Heart right ventricle (tissue), 16 donors: ENCODE results near the gene CYB5D1. TPM values are rescaled to one million over a fixed set of nuclear protein-coding genes. Genes with fewer than 3 reads are reported as not detected.
"Not testable (repeated sequence)": the region's sequence is repeated elsewhere in the genome, so short reads cannot be mapped to it uniquely, and the experiment has no call there.

Experiments
- ATAC-seq, 8 donors: fragments of 200-7000 bp; cut with Tn5 transposase; one replicate each; pipeline ENCODE4 v1.9.1; 2020; ENCODE audit warnings: mild to moderate bottlenecking in 8 of 8, moderate library complexity in 8 of 8, moderate number of reproducible peaks in 1 of 8
- DNase-seq, 2 donors: peaks; one replicate each; pipeline ENCODE4 v3.0.0-alpha.2; 2020
- H3K27ac ChIP-seq, 10 donors: fragments of 200-600 bp; sonication (generic) in 2 of 10; one replicate each; pipeline versions ENCODE4 v1.5.0 to v1.8.0; 2020 to 2022; ENCODE audit warnings: mild to moderate bottlenecking in 3 of 10
- H3K27me3 ChIP-seq, 7 donors: fragments of 200-600 bp; one replicate each; pipeline ENCODE4 v1.8.0; 2021 to 2022; ENCODE audit warnings: mild to moderate bottlenecking in 2 of 7
- H3K36me3 ChIP-seq, 9 donors: fragments of 200-600 bp; sonication (generic) in 1 of 9; one replicate each; pipeline versions ENCODE4 v1.5.0 to v1.8.0; 2020 to 2022; ENCODE audit warnings: mild to moderate bottlenecking in 2 of 9
- H3K4me1 ChIP-seq, 9 donors: fragments of 200-600 bp; sonication (generic) in 1 of 9; one replicate each; pipeline versions ENCODE4 v1.5.0 to v1.8.0; 2020 to 2022; ENCODE audit warnings: mild to moderate bottlenecking in 4 of 9
- H3K4me3 ChIP-seq, 10 donors: fragments of 200-600 bp; sonication (generic) in 2 of 10; one replicate each; pipeline versions ENCODE4 v1.5.0 to v1.8.0; 2020 to 2022; ENCODE audit warnings: mild to moderate bottlenecking in 7 of 10, moderate library complexity in 2 of 10
- H3K9me3 ChIP-seq, 11 donors: fragments of 200-600 bp in 10 of 11; sonication (generic) in 2 of 11; one replicate each; pipeline versions ENCODE4 v1.5.0 to v1.8.0; 2013 to 2022; ENCODE audit warnings: mild to moderate bottlenecking in 2 of 11, control low read depth in 1 of 11, moderate library complexity in 1 of 11
- CTCF ChIP-seq, 9 donors: fragments of 200-600 bp; sonication (generic) in 2 of 9; IDR thresholded peaks; one replicate each; pipeline versions ENCODE4 v1.5.0 to v1.8.0; 2021 to 2022; ENCODE audit warnings: antibody characterized with exemption in 9 of 9, mild to moderate bottlenecking in 5 of 9, moderate library complexity in 1 of 9
- WGBS, 2 donors: extraction: QIAGEN DNeasy Blood & Tissue Kit; methylation state at CpG; one replicate each; pipeline ENCODE4 v1.1.7; 2013; ENCODE audit warnings: inconsistent platforms in 1 of 2; 5-methylcytosine and 5-hydroxymethylcytosine counted together
- intact Hi-C, 10 donors: fragments of 100-400 bp; cut with DNase I; formaldehyde crosslinking; loops; one replicate each; pipeline versions ENCODE4 v1.11.1 to v1.14.2; 2022
- polyA plus RNA-seq, 2 donors: library from polyadenylated mRNA; stranded (reverse); fragments of 200-250 nt; gene quantifications; one replicate each; pipeline ENCODE4 v1.2.3, GENCODE V29; 2013
- total RNA-seq, 10 donors: library from RNA; stranded (reverse); fragmentation: NEBNext Ultra II Directional in 3 of 10; extraction: Animal tissue kit (Norgen Biotek cat#: 25700) in 3 of 10; gene quantifications; one replicate each; pipeline versions ENCODE4 v1.2.1 to v1.2.4, GENCODE V29; 2021 to 2023
- donor health status: Arrhythmogenic right ventricular cardiomyopathy.
- donor health status: ischemic (EF 13 %, LVEDD 7.1; RV severe dilation, severe dysfunction).
- donor health status: healthy with polysubstance abuse.
- donor health status: DM: no; HTN: yes; CAD: no.
- donor health status: DM: no; HTN: no; CAD: no.
- donor health status: ischemic (EF 25% LVEDD 6.9; RV normal size, moderate dysfunction).
- donor health status: ischemic (EF 25% LVEDD 5.7; RV mildly dilated, moderate dysfunction).
- donor health status: healthy.
- donor health status: DM: yes; HTN: yes; CAD: no.
- donor health status: Ischemic cardiomyopathy.
- donor health status: ischemic (EF 35%, LVEDD 5.7; RV mildly dilated, moderate dysfunction).
- donor health status: nonischemic (EF 11% LVEDD 7.7; RV severe dilation, severe dysfunction).
- donor health status: DM: yes; HTN: yes; CAD: no.
- donor health status: PGD.
- donor health status: ischemic (EF 29% LVEDD 5.4; RV normal size, mild dysfunction).
- donor health status: nonischemic (EF 23%, LVEDD 6.1; RV moderate dilation, normal function).

The CYB5D1 gene
- total and polyA plus RNA-seq, 12 donors: 10.0 to 20.1 (median 15.7) TPM

- H3K4me1 ChIP-seq: peaks cover 0 to 47% (median 32%) of the 10 kb centered on the region in 9 donors
- ATAC-seq: no peak
- H3K4me3 ChIP-seq: peak overlapping the region in 7 of 10 donors; percentile 65 to 72 (median 69)
- 83 to 84% methylated on average over 8 of the region's 8 CpGs for WGBS, 2 donors
- DNase-seq: no peak
- TF ChIP-seq CTCF (IDR thresholded peaks at IDR 0.05): no peak
- H3K27ac ChIP-seq: peak overlapping the region in 5 of 10 donors; percentile 85 to 98 (median 94)
- intact Hi-C loops: loop anchor here in 6 of 10 donors (5.0 to 10.0 kb wide), 4 partner anchors 37 to 296 kb away; partner anchors contain the start of genes PER1 (in 1 of the 6) and RNF227 (in 1 of the 6)
- H3K9me3 ChIP-seq: no peaks in the 10 kb centered on the region
- H3K36me3 ChIP-seq: peaks cover 0 to 50% (median 1%) of the 10 kb centered on the region in 9 donors
- H3K27me3 ChIP-seq: no peaks in the 10 kb centered on the region
Observed at GRCh38 chr17:7859028-7859427, 1.2 kb downstream of the CYB5D1 start.

GRCh38 chr17:7862692-7863437 is 5.1 kb downstream of the CYB5D1 start:
- H3K27me3 ChIP-seq: no peaks in the 10 kb centered on the region
- ATAC-seq: no peak
- peak; percentile 65 to 83 (median 81) for TF ChIP-seq CTCF (IDR thresholded peaks at IDR 0.05)
- 40 to 44% methylated on average over 3 of the region's 3 CpGs for WGBS, 2 donors
- no peak overlapping the region for H3K27ac ChIP-seq
- peaks cover 0 to 4% (median 0%) of the 10 kb centered on the region in 11 donors for H3K9me3 ChIP-seq
- peaks cover 0 to 26% (median 14%) of the 10 kb centered on the region in 9 donors for H3K4me1 ChIP-seq
- H3K4me3 ChIP-seq: no peak overlapping the region
- intact Hi-C loops: loop anchor here (1.0 to 10.0 kb wide), 13 partner anchors 26 to 194 kb away; partner anchors contain the start of gene CHD3 (in 1 of the 10)
- H3K36me3 ChIP-seq: peaks cover 0 to 65% (median 0%) of the 10 kb centered on the region in 9 donors
- DNase-seq: peak in 1 of 2 donors; percentile 62

GRCh38 chr17:7864384-7864783 is 6.6 kb downstream of the CYB5D1 start:
- not testable (repeated sequence) for H3K9me3 ChIP-seq, H3K27me3 ChIP-seq, ATAC-seq, DNase-seq, H3K4me3 ChIP-seq, H3K27ac ChIP-seq
- intact Hi-C loops: loop anchor here (5.0 to 10.0 kb wide), 8 partner anchors 33 to 193 kb away; no protein-coding TSS in a partner anchor
- Histone ChIP-seq H3K36me3 (peaks cover 0 to 73% (median 0%) of the 10 kb centered on the region in 9 donors), H3K4me1 (peaks cover 0 to 15% (median under 1%) of the 10 kb centered on the region in 9 donors)
- WGBS, 2 donors: 77 to 82% methylated on average over 5 of the region's 5 CpGs

GRCh38 chr17:7864995-7865650 is 7.3 kb downstream of the CYB5D1 start:
- no peak for TF ChIP-seq CTCF (IDR thresholded peaks at IDR 0.05)
- DNase-seq: no peak
- peaks cover 0 to 73% (median 0%) of the 10 kb centered on the region in 9 donors for H3K36me3 ChIP-seq
- H3K4me1 ChIP-seq: peaks cover 0 to 15% (median 0%) of the 10 kb centered on the region in 9 donors
- H3K27me3 ChIP-seq: no peaks in the 10 kb centered on the region
- intact Hi-C loops: loop anchor here (5.0 to 10.0 kb wide), 8 partner anchors 32 to 192 kb away; no protein-coding TSS in a partner anchor
- peaks cover 0 to 4% (median 0%) of the 10 kb centered on the region in 11 donors for H3K9me3 ChIP-seq
- H3K4me3 ChIP-seq: no peak overlapping the region
- ATAC-seq: no peak
- 95 to 96% methylated on average over 5 of the region's 5 CpGs for WGBS, 2 donors
- H3K27ac ChIP-seq: no peak overlapping the region
